Measurements from ENCODE around the gene SH3YL1. TPM values are rescaled to one million over a fixed set of nuclear protein-coding genes. Genes with fewer than 3 reads are reported as not detected.
A peak's percentile ranks its signal among the peaks of the same experiment; 100 is the strongest.

SH3YL1 gene, protein sequence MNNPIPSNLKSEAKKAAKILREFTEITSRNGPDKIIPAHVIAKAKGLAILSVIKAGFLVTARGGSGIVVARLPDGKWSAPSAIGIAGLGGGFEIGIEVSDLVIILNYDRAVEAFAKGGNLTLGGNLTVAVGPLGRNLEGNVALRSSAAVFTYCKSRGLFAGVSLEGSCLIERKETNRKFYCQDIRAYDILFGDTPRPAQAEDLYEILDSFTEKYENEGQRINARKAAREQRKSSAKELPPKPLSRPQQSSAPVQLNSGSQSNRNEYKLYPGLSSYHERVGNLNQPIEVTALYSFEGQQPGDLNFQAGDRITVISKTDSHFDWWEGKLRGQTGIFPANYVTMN
- 10 to 100 TPM; 31.0 to 72.8 (median 39.5) TPM for total RNA-seq
- polyA plus RNA-seq: 10 to 100 TPM; 30.6 to 37.6 (median 33.3) TPM
- long read RNA-seq, donor 1, partial matches to known transcripts: 0 of 8 reads
- long read RNA-seq, donor 1, other reads (novel, unspliced or antisense): 5 of 8 reads
- long read RNA-seq, donor 2, partial matches to known transcripts: 0 of 5 reads
- long read RNA-seq, donor 2, other reads (novel, unspliced or antisense): 0 of 5 reads

GRCh38 chr2:263774-264492 is at the start of gene SH3YL1:
TSS of gene SH3YL1 (minus strand) at chr2:264032. CDS start at chr2:263984, 48 bp downstream.
- Histone ChIP-seq H3K36me3 (no peaks in the 10 kb centered on the region), H3K9me3 (peaks cover 0 to 2% (median 0%) of the 10 kb centered on the region in 8 donors), H3K27ac (peak within 1 kb of the TSS; percentile 77 to 94 (median 86)), H3K4me3 (peak within 1 kb of the TSS; percentile 70 to 96 (median 85)), H3K27me3 (replicated peaks in 1 of 7) (no peaks in the 10 kb centered on the region), H3K4me1 (peaks cover 21 to 81% (median 50%) of the 10 kb centered on the region in 6 donors)
- 0 to 1% (median 1%) methylated on average over 29 to 77 of the region's 77 CpGs for WGBS, 5 donors
- TF ChIP-seq POLR2A (IDR thresholded peaks at IDR 0.05) (no peak), POLR2AphosphoS5 (IDR thresholded peaks at IDR 0.05) (peak in 2 of 3 donors; percentile 46 to 70)
- DNase-seq: peak; percentile 92
- intact Hi-C loops (cut with DNase I; ENCODE audit: low total_unique reads): no loop called here

GRCh38 chr2:310994-311393 is 47.2 kb upstream of the SH3YL1 start:
- Histone ChIP-seq H3K4me1 (no peaks in the 10 kb centered on the region), H3K4me3 (no peak overlapping the region), H3K27me3 (replicated peaks in 1 of 7) (peaks cover 0 to 10% (median 0%) of the 10 kb centered on the region in 7 donors), H3K9me3 (no peaks in the 10 kb centered on the region), H3K36me3 (no peaks in the 10 kb centered on the region), H3K27ac (no peak overlapping the region)
- 75 to 83% (median 80%) methylated on average over 5 of the region's 5 CpGs for WGBS, 5 donors
- intact Hi-C loops (cut with DNase I; ENCODE audit: low total_unique reads): no loop called here
- DNase-seq: no peak
- no peak for TF ChIP-seq POLR2A (IDR thresholded peaks at IDR 0.05)
- TF ChIP-seq, protein P1, sequence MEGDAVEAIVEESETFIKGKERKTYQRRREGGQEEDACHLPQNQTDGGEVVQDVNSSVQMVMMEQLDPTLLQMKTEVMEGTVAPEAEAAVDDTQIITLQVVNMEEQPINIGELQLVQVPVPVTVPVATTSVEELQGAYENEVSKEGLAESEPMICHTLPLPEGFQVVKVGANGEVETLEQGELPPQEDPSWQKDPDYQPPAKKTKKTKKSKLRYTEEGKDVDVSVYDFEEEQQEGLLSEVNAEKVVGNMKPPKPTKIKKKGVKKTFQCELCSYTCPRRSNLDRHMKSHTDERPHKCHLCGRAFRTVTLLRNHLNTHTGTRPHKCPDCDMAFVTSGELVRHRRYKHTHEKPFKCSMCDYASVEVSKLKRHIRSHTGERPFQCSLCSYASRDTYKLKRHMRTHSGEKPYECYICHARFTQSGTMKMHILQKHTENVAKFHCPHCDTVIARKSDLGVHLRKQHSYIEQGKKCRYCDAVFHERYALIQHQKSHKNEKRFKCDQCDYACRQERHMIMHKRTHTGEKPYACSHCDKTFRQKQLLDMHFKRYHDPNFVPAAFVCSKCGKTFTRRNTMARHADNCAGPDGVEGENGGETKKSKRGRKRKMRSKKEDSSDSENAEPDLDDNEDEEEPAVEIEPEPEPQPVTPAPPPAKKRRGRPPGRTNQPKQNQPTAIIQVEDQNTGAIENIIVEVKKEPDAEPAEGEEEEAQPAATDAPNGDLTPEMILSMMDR (IDR thresholded peaks at IDR 0.05 in 8 of 11, conservative IDR thresholded peaks at IDR 0.05 in 3 of 11): no peak
- no peak for TF ChIP-seq POLR2AphosphoS5 (IDR thresholded peaks at IDR 0.05)

GRCh38 chr2:309954-310510 is 46.2 kb upstream of the SH3YL1 start:
- TF ChIP-seq POLR2AphosphoS5 (IDR thresholded peaks at IDR 0.05): no peak
- TF ChIP-seq POLR2A (IDR thresholded peaks at IDR 0.05): no peak
- TF ChIP-seq, protein P1 (IDR thresholded peaks at IDR 0.05 in 8 of 11, conservative IDR thresholded peaks at IDR 0.05 in 3 of 11): no peak
- intact Hi-C loops (cut with DNase I; ENCODE audit: low total_unique reads): no loop called here
- no peaks in the 10 kb centered on the region for H3K9me3 ChIP-seq
- no peaks in the 10 kb centered on the region for H3K4me1 ChIP-seq
- H3K36me3 ChIP-seq: no peaks in the 10 kb centered on the region
- 75 to 83% (median 80%) methylated on average over 10 of the region's 10 CpGs for WGBS, 5 donors
- H3K27me3 ChIP-seq (replicated peaks in 1 of 7): peaks cover 0 to 10% (median 0%) of the 10 kb centered on the region in 7 donors
- H3K4me3 ChIP-seq: no peak overlapping the region
- DNase-seq: no peak
- H3K27ac ChIP-seq: no peak overlapping the region

GRCh38 chr2:309148-309953 is 45.5 kb upstream of the SH3YL1 start:
- DNase-seq: no peak
- intact Hi-C loops (cut with DNase I; ENCODE audit: low total_unique reads): no loop called here
- H3K27me3 ChIP-seq (replicated peaks in 1 of 7): peaks cover 0 to 5% (median 0%) of the 10 kb centered on the region in 7 donors
- TF ChIP-seq, protein P1 (IDR thresholded peaks at IDR 0.05 in 8 of 11, conservative IDR thresholded peaks at IDR 0.05 in 3 of 11): no peak
- TF ChIP-seq POLR2A (IDR thresholded peaks at IDR 0.05): no peak
- TF ChIP-seq POLR2AphosphoS5 (IDR thresholded peaks at IDR 0.05): no peak
- H3K36me3 ChIP-seq: no peaks in the 10 kb centered on the region
- no peak overlapping the region for H3K4me3 ChIP-seq
- WGBS, 5 donors: 55 to 69% (median 59%) methylated on average over 12 to 13 of the region's 13 CpGs
- H3K9me3 ChIP-seq: no peaks in the 10 kb centered on the region
- no peak overlapping the region for H3K27ac ChIP-seq
- H3K4me1 ChIP-seq: no peaks in the 10 kb centered on the region
